CD4-positive, alpha-beta T cell (primary cell): Measurements from ENCODE around the gene NOP10. TPM values are rescaled to one million over a fixed set of nuclear protein-coding genes. Genes with fewer than 3 reads are reported as not detected.

Experiments
- ATAC-seq: fragments of 200-7000 bp; cut with Tn5 transposase; one replicate; pipeline ENCODE4 v1.10.0; 2022; ENCODE audit warnings: mild to moderate bottlenecking; ENCODE audit not compliant: poor library complexity
- CTCF ChIA-PET: fragments of 350-600 bp; sonication (Branson Sonifier 250); formaldehyde crosslinking; loops from one replicate; lab custom pipeline; 2021; ENCODE audit warnings: antibody characterized with exemption, inconsistent platforms; lab: Charles Lee
- POLR2A ChIA-PET: fragments of 350-600 bp; sonication (Branson Sonifier 250); formaldehyde crosslinking; loops from one replicate; lab custom pipeline; 2021; ENCODE audit warnings: antibody characterized with exemption, inconsistent platforms; lab: Charles Lee
- DNase-seq, 14 experiments: peaks; one replicate each; pipeline ENCODE4 v3.0.0-alpha.2; 2013 to 2020; ENCODE audit warnings: mixed read lengths in 2 of 14
- H3K27ac ChIP-seq, 2 donors: one replicate each; pipeline versions ENCODE4 v1.5.1 to v1.7.0; 2013; ENCODE audit warnings: low read length in 2 of 2, low read depth in 1 of 2, mild to moderate bottlenecking in 1 of 2
- H3K27me3 ChIP-seq, 2 experiments: 1 replicate in 1 of 2; 2 replicates in 1 of 2; pipeline versions ENCODE4 v1.6.1 to v1.7.0; 2013; ENCODE audit warnings: low read length in 2 of 2, control low read depth in 1 of 2, mild to moderate bottlenecking in 1 of 2, moderate library complexity in 1 of 2; ENCODE audit not compliant: insufficient read depth in 2 of 2, control insufficient read depth in 1 of 2
- H3K36me3 ChIP-seq: one replicate; pipeline ENCODE4 v1.6.1; 2013; ENCODE audit warnings: low read length, control low read depth; ENCODE audit not compliant: insufficient read depth
- H3K4me1 ChIP-seq: one replicate; pipeline ENCODE4 v1.6.1; 2013; ENCODE audit warnings: low read length, control low read depth; ENCODE audit not compliant: insufficient read depth
- H3K4me3 ChIP-seq: one replicate; pipeline ENCODE4 v1.5.1; 2013; ENCODE audit warnings: mild to moderate bottlenecking, low read length, moderate library complexity
- H3K9me3 ChIP-seq, 2 experiments: 1 replicate in 1 of 2; 2 replicates in 1 of 2; pipeline versions ENCODE4 v1.6.1 to v1.7.0; 2013; ENCODE audit warnings: low read length in 2 of 2, mild to moderate bottlenecking in 2 of 2, control low read depth in 1 of 2, moderate library complexity in 1 of 2; ENCODE audit not compliant: control insufficient read depth in 1 of 2, insufficient read depth in 1 of 2
- H3K27ac Mint-ChIP-seq: one replicate; pipeline ENCODE4 v1.8.0; 2020; ENCODE audit warnings: mixed read lengths
- H3K27me3 Mint-ChIP-seq: one replicate; pipeline ENCODE4 v1.8.0; 2021; ENCODE audit warnings: mixed read lengths
- H3K36me3 Mint-ChIP-seq: one replicate; pipeline ENCODE4 v1.8.0; 2021; ENCODE audit warnings: low read depth, mixed read lengths
- H3K4me1 Mint-ChIP-seq: one replicate; pipeline ENCODE4 v1.8.0; 2021; ENCODE audit warnings: low read depth, mixed read lengths
- H3K4me3 Mint-ChIP-seq: one replicate; pipeline ENCODE4 v1.8.0; 2020; ENCODE audit warnings: mild to moderate bottlenecking, mixed read lengths
- H3K9me3 Mint-ChIP-seq: one replicate; pipeline ENCODE4 v1.8.0; 2020; ENCODE audit warnings: mixed read lengths
- intact Hi-C, 2 experiments: fragments of 100-400 bp; cut with DNase I in 1 of 2; cut with micrococcal nuclease in 1 of 2; formaldehyde crosslinking; loops; one replicate each; pipeline versions ENCODE4 v1.15.1 to v1.9.0; 2023 to 2025; cut with DNase I, micrococcal nuclease
- total RNA-seq, 174 experiments: library from RNA in 2 of 174; stranded (reverse) in 2 of 174; gene quantifications; one replicate each; pipeline ENCODE4 v1.2.3 and lab custom pipeline; 2021 to 2026
- TF ChIP-seq, protein P1 (sequence below): fragments of 200-600 bp; IDR thresholded peaks from one replicate; pipeline ENCODE4 v1.8.0; 2022; ENCODE audit warnings: antibody characterized with exemption, mild to moderate bottlenecking

The NOP10 gene
- total RNA-seq, 2 experiments from 2014 or later, result 44.4 to 44.8 TPM

- no peaks in the 10 kb centered on the region for H3K36me3 Mint-ChIP-seq
- intact Hi-C loops, result no loop called here
- no peak overlapping the region for H3K4me3 Mint-ChIP-seq
- TF ChIP-seq, protein P1, sequence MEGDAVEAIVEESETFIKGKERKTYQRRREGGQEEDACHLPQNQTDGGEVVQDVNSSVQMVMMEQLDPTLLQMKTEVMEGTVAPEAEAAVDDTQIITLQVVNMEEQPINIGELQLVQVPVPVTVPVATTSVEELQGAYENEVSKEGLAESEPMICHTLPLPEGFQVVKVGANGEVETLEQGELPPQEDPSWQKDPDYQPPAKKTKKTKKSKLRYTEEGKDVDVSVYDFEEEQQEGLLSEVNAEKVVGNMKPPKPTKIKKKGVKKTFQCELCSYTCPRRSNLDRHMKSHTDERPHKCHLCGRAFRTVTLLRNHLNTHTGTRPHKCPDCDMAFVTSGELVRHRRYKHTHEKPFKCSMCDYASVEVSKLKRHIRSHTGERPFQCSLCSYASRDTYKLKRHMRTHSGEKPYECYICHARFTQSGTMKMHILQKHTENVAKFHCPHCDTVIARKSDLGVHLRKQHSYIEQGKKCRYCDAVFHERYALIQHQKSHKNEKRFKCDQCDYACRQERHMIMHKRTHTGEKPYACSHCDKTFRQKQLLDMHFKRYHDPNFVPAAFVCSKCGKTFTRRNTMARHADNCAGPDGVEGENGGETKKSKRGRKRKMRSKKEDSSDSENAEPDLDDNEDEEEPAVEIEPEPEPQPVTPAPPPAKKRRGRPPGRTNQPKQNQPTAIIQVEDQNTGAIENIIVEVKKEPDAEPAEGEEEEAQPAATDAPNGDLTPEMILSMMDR, result no peak
- no peaks in the 10 kb centered on the region for H3K9me3 Mint-ChIP-seq
- no peaks in the 10 kb centered on the region for H3K36me3 ChIP-seq
- H3K27me3 ChIP-seq, result no peaks in the 10 kb centered on the region
- H3K27ac Mint-ChIP-seq, result no peak overlapping the region
- no peaks in the 10 kb centered on the region for H3K9me3 ChIP-seq
- H3K4me1 Mint-ChIP-seq, result no peaks in the 10 kb centered on the region
- peak in 1 of 14 experiments; percentile 19 for DNase-seq
- ATAC-seq, result no peak
- CTCF ChIA-PET, result no interaction called here
- no peaks in the 10 kb centered on the region for H3K27me3 Mint-ChIP-seq
- no peak overlapping the region for H3K4me3 ChIP-seq
- peaks cover 2% of the 10 kb centered on the region for H3K4me1 ChIP-seq
- H3K27ac ChIP-seq, result no peak overlapping the region
- POLR2A ChIA-PET, result no interaction called here
These were observed 31.0 kb upstream of the NOP10 start for GRCh38 chr15:34373951-34374350.

GRCh38 chr15:34370643-34371042 lies 27.7 kb upstream of the NOP10 start:
- intact Hi-C loops, result no loop called here
- Histone ChIP-seq H3K4me3 (no peak overlapping the region), H3K36me3 (no peaks in the 10 kb centered on the region), H3K4me1 (peaks cover 24% of the 10 kb centered on the region), H3K27me3 (no peaks in the 10 kb centered on the region), H3K9me3 (no peaks in the 10 kb centered on the region), H3K27ac (no peak overlapping the region)
- CTCF ChIA-PET, result no interaction called here
- no peak overlapping the region for H3K4me3 Mint-ChIP-seq
- ATAC-seq (no peak), DNase-seq (no peak)
- no peak overlapping the region for H3K27ac Mint-ChIP-seq
- no peaks in the 10 kb centered on the region for H3K27me3 Mint-ChIP-seq
- TF ChIP-seq, protein P1, result no peak
- no peaks in the 10 kb centered on the region for H3K9me3 Mint-ChIP-seq
- peaks cover 6% of the 10 kb centered on the region for H3K36me3 Mint-ChIP-seq
- H3K4me1 Mint-ChIP-seq, result peaks cover 23% of the 10 kb centered on the region
- POLR2A ChIA-PET, result no interaction called here

DNA sequence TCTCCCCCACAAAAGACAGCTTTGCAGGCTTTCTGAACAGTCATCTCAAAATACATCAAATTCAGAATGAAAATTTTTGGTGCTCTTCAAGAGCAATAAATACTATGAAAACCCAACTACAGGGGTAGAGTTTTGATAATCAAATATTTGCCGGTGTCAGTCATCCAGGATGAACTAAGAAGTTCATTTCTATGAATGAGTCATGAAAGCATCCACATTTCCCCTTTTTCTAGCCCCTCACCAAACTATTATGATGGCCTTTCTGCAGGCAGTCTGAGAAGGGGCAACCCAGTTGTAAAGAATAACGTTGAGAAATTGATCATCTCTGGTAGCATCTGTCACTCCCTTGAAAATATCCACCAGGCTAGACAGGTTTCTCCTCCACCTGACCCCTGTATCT lies 27.2 kb upstream of the NOP10 start:
- no peaks in the 10 kb centered on the region for H3K27me3 ChIP-seq
- no peak overlapping the region for H3K4me3 ChIP-seq
- Mint-ChIP-seq H3K27ac (peak overlapping the region; percentile 57), H3K9me3 (no peaks in the 10 kb centered on the region), H3K27me3 (no peaks in the 10 kb centered on the region), H3K4me3 (peak overlapping the region; percentile 45), H3K36me3 (peaks cover 6% of the 10 kb centered on the region), H3K4me1 (peaks cover 28% of the 10 kb centered on the region)
- no peaks in the 10 kb centered on the region for H3K36me3 ChIP-seq
- intact Hi-C loops, result no loop called here
- TF ChIP-seq, protein P1, result no peak
- no peak overlapping the region for H3K27ac ChIP-seq
- H3K9me3 ChIP-seq, result no peaks in the 10 kb centered on the region
- CTCF ChIA-PET, result no interaction called here
- POLR2A ChIA-PET, result no interaction called here
- no peak for ATAC-seq
- peaks cover 29% of the 10 kb centered on the region for H3K4me1 ChIP-seq
- DNase-seq, result no peak
